ENCODE measurements around the gene LIMS2.
A peak's percentile ranks its signal among the peaks of the same experiment; 100 is the strongest.

LIMS2 gene

GRCh38 chr2:127664895-127665225, 10.5 kb downstream of the LIMS2 start:
- WGBS, 2 donors (ENCODE audit: extremely low coverage in 2 of 2, insufficient read length in 2 of 2, insufficient replicate concordance in 1 of 2): no CpG with 5 or more reads among the region's 6 CpGs
- Histone ChIP-seq H3K27ac (replicated peaks; ENCODE audit: low read length) (no peak overlapping the region), H2AK5ac (ENCODE audit: low read depth, low read length) (peak overlapping the region; percentile 0), H2BK12ac (ENCODE audit: low read length) (no peak overlapping the region), H3K4ac (ENCODE audit: low read length) (no peak overlapping the region), H3K36me3 (replicated peaks in 1 of 2; ENCODE audit: control insufficient read depth in 2 of 2, insufficient read depth in 2 of 2, low read length in 2 of 2) (no peaks in the 10 kb centered on the region), H2BK5ac (ENCODE audit: low read length) (no peak overlapping the region), H2BK15ac (ENCODE audit: low read length) (no peak overlapping the region), H3K79me1 (ENCODE audit: low read depth, low read length) (no peaks in the 10 kb centered on the region), H2BK120ac (ENCODE audit: low read depth, low read length) (no peak overlapping the region), H3K14ac (ENCODE audit: low read length) (no peak overlapping the region), H2AFZ (ENCODE audit: low read length) (no peak overlapping the region), H3K23ac (ENCODE audit: low read depth, low read length, poor library complexity) (no peak overlapping the region), H4K91ac (ENCODE audit: low read depth, low read length, poor library complexity) (no peak overlapping the region), H3K4me3 (ENCODE audit: low read length in 2 of 2) (no peak overlapping the region), H3K27me3 (ENCODE audit: control insufficient read depth in 3 of 3, insufficient read depth in 3 of 3, low read depth in 1 of 3, low read length in 3 of 3) (peaks cover 0 to 68% (median 31%) of the 10 kb centered on the region in 3 experiments), H3K9ac (ENCODE audit: low read depth, low read length, poor library complexity) (no peak overlapping the region), H4K8ac (ENCODE audit: low read depth, low read length) (no peak overlapping the region), H3K4me1 (ENCODE audit: control insufficient read depth in 2 of 2, insufficient read depth in 1 of 2, low read depth in 1 of 2, low read length in 2 of 2) (peaks cover 13 to 16% of the 10 kb centered on the region in 2 donors), H3K18ac (ENCODE audit: low read length) (no peak overlapping the region), H3K4me2 (ENCODE audit: insufficient read depth, low read length, poor library complexity, severe bottlenecking) (no peak overlapping the region), H3K9me3 (replicated peaks in 1 of 2; ENCODE audit: control insufficient read depth in 2 of 2, insufficient read depth in 1 of 2, low read depth in 1 of 2, low read length in 2 of 2) (peaks cover 0 to 3% of the 10 kb centered on the region in 2 donors)
- DNase-seq (ENCODE audit: low spot score): no peak

- WGBS, 2 donors (ENCODE audit: extremely low coverage in 2 of 2, insufficient read length in 2 of 2, insufficient replicate concordance in 1 of 2): no CpG with 5 or more reads among the region's 69 CpGs
- no peak overlapping the region for H2BK15ac ChIP-seq (ENCODE audit: low read length)
- no peak overlapping the region for H3K14ac ChIP-seq (ENCODE audit: low read length)
- H3K9me3 ChIP-seq (replicated peaks in 1 of 2; ENCODE audit: control insufficient read depth in 2 of 2, insufficient read depth in 1 of 2, low read depth in 1 of 2, low read length in 2 of 2): peaks cover 0 to 3% of the 10 kb centered on the region in 2 donors
- no peak overlapping the region for H4K91ac ChIP-seq (ENCODE audit: low read depth, low read length, poor library complexity)
- no peak overlapping the region for H3K4ac ChIP-seq (ENCODE audit: low read length)
- H2AFZ ChIP-seq (ENCODE audit: low read length): peak overlapping the region; percentile 74
- H3K27me3 ChIP-seq (ENCODE audit: control insufficient read depth in 3 of 3, insufficient read depth in 3 of 3, low read depth in 1 of 3, low read length in 3 of 3): peaks cover 0 to 72% (median 31%) of the 10 kb centered on the region in 3 experiments
- H3K27ac ChIP-seq (replicated peaks; ENCODE audit: low read length): no peak overlapping the region
- peak overlapping the region; percentile 59 for H3K4me2 ChIP-seq (ENCODE audit: insufficient read depth, low read length, poor library complexity, severe bottlenecking)
- H2BK120ac ChIP-seq (ENCODE audit: low read depth, low read length): no peak overlapping the region
- H3K4me1 ChIP-seq (ENCODE audit: control insufficient read depth in 2 of 2, insufficient read depth in 1 of 2, low read depth in 1 of 2, low read length in 2 of 2): peaks cover 13 to 16% of the 10 kb centered on the region in 2 donors
- no peak overlapping the region for H3K23ac ChIP-seq (ENCODE audit: low read depth, low read length, poor library complexity)
- DNase-seq (ENCODE audit: low spot score): no peak
- no peak overlapping the region for H4K8ac ChIP-seq (ENCODE audit: low read depth, low read length)
- H3K36me3 ChIP-seq (replicated peaks in 1 of 2; ENCODE audit: control insufficient read depth in 2 of 2, insufficient read depth in 2 of 2, low read length in 2 of 2): no peaks in the 10 kb centered on the region
- no peaks in the 10 kb centered on the region for H3K79me1 ChIP-seq (ENCODE audit: low read depth, low read length)
- peak overlapping the region in 1 of 2 donors; percentile 76 for H3K4me3 ChIP-seq (ENCODE audit: low read length in 2 of 2)
- peak overlapping the region; percentile 0 for H2AK5ac ChIP-seq (ENCODE audit: low read depth, low read length)
- peak overlapping the region; percentile 97 for H3K18ac ChIP-seq (ENCODE audit: low read length)
- H2BK12ac ChIP-seq (ENCODE audit: low read length): no peak overlapping the region
- H3K9ac ChIP-seq (ENCODE audit: low read depth, low read length, poor library complexity): peak overlapping the region; percentile 32
- no peak overlapping the region for H2BK5ac ChIP-seq (ENCODE audit: low read length)
Measured at GRCh38 chr2:127664065-127664894, 11.1 kb downstream of the LIMS2 start.

GRCh38 chr2:127663566-127664064, 11.7 kb downstream of the LIMS2 start:
- no peak overlapping the region for H3K23ac ChIP-seq (ENCODE audit: low read depth, low read length, poor library complexity)
- no peak overlapping the region for H2AFZ ChIP-seq (ENCODE audit: low read length)
- H3K4me2 ChIP-seq (ENCODE audit: insufficient read depth, low read length, poor library complexity, severe bottlenecking): peak overlapping the region; percentile 59
- no peak overlapping the region for H3K4me3 ChIP-seq (ENCODE audit: low read length in 2 of 2)
- no peak overlapping the region for H3K9ac ChIP-seq (ENCODE audit: low read depth, low read length, poor library complexity)
- no peaks in the 10 kb centered on the region for H3K36me3 ChIP-seq (replicated peaks in 1 of 2; ENCODE audit: control insufficient read depth in 2 of 2, insufficient read depth in 2 of 2, low read length in 2 of 2)
- H3K4ac ChIP-seq (ENCODE audit: low read length): no peak overlapping the region
- no peak overlapping the region for H2BK5ac ChIP-seq (ENCODE audit: low read length)
- no peak overlapping the region for H2BK120ac ChIP-seq (ENCODE audit: low read depth, low read length)
- no peak overlapping the region for H2BK15ac ChIP-seq (ENCODE audit: low read length)
- H3K14ac ChIP-seq (ENCODE audit: low read length): no peak overlapping the region
- DNase-seq (ENCODE audit: low spot score): no peak
- H4K91ac ChIP-seq (ENCODE audit: low read depth, low read length, poor library complexity): no peak overlapping the region
- peaks cover 0 to 68% (median 31%) of the 10 kb centered on the region in 3 experiments for H3K27me3 ChIP-seq (ENCODE audit: control insufficient read depth in 3 of 3, insufficient read depth in 3 of 3, low read depth in 1 of 3, low read length in 3 of 3)
- H2AK5ac ChIP-seq (ENCODE audit: low read depth, low read length): peak overlapping the region; percentile 5
- no peaks in the 10 kb centered on the region for H3K79me1 ChIP-seq (ENCODE audit: low read depth, low read length)
- no peak overlapping the region for H4K8ac ChIP-seq (ENCODE audit: low read depth, low read length)
- peaks cover 13 to 16% of the 10 kb centered on the region in 2 donors for H3K4me1 ChIP-seq (ENCODE audit: control insufficient read depth in 2 of 2, insufficient read depth in 1 of 2, low read depth in 1 of 2, low read length in 2 of 2)
- no peak overlapping the region for H2BK12ac ChIP-seq (ENCODE audit: low read length)
- H3K27ac ChIP-seq (replicated peaks; ENCODE audit: low read length): no peak overlapping the region
- WGBS, 2 donors (ENCODE audit: extremely low coverage in 2 of 2, insufficient read length in 2 of 2, insufficient replicate concordance in 1 of 2): no CpG with 5 or more reads among the region's 6 CpGs
- H3K9me3 ChIP-seq (replicated peaks in 1 of 2; ENCODE audit: control insufficient read depth in 2 of 2, insufficient read depth in 1 of 2, low read depth in 1 of 2, low read length in 2 of 2): peaks cover 0 to 3% of the 10 kb centered on the region in 2 donors
- peak overlapping the region; percentile 97 for H3K18ac ChIP-seq (ENCODE audit: low read length)

- Histone ChIP-seq H4K91ac (ENCODE audit: low read depth, low read length, poor library complexity) (no peak overlapping the region), H2BK12ac (ENCODE audit: low read length) (no peak overlapping the region), H3K23ac (ENCODE audit: low read depth, low read length, poor library complexity) (peak overlapping the region; percentile 0), H3K4me2 (ENCODE audit: insufficient read depth, low read length, poor library complexity, severe bottlenecking) (no peak overlapping the region), H2BK15ac (ENCODE audit: low read length) (no peak overlapping the region), H3K9ac (ENCODE audit: low read depth, low read length, poor library complexity) (no peak overlapping the region), H2AK5ac (ENCODE audit: low read depth, low read length) (peak overlapping the region; percentile 80), H3K14ac (ENCODE audit: low read length) (no peak overlapping the region), H3K27ac (replicated peaks; ENCODE audit: low read length) (no peak overlapping the region), H3K4me1 (ENCODE audit: control insufficient read depth in 2 of 2, insufficient read depth in 1 of 2, low read depth in 1 of 2, low read length in 2 of 2) (peaks cover 13 to 16% of the 10 kb centered on the region in 2 donors), H3K18ac (ENCODE audit: low read length) (peak overlapping the region; percentile 67), H3K36me3 (replicated peaks in 1 of 2; ENCODE audit: control insufficient read depth in 2 of 2, insufficient read depth in 2 of 2, low read length in 2 of 2) (no peaks in the 10 kb centered on the region), H3K9me3 (replicated peaks in 1 of 2; ENCODE audit: control insufficient read depth in 2 of 2, insufficient read depth in 1 of 2, low read depth in 1 of 2, low read length in 2 of 2) (peaks cover 0 to 3% of the 10 kb centered on the region in 2 donors), H4K8ac (ENCODE audit: low read depth, low read length) (no peak overlapping the region), H2BK120ac (ENCODE audit: low read depth, low read length) (no peak overlapping the region), H3K4me3 (ENCODE audit: low read length in 2 of 2) (no peak overlapping the region), H3K79me1 (ENCODE audit: low read depth, low read length) (no peaks in the 10 kb centered on the region), H2BK5ac (ENCODE audit: low read length) (no peak overlapping the region), H2AFZ (ENCODE audit: low read length) (no peak overlapping the region), H3K4ac (ENCODE audit: low read length) (no peak overlapping the region), H3K27me3 (ENCODE audit: control insufficient read depth in 3 of 3, insufficient read depth in 3 of 3, low read depth in 1 of 3, low read length in 3 of 3) (peaks cover 0 to 68% (median 31%) of the 10 kb centered on the region in 3 experiments)
- no CpG with 5 or more reads among the region's 9 CpGs for WGBS, 2 donors (ENCODE audit: extremely low coverage in 2 of 2, insufficient read length in 2 of 2, insufficient replicate concordance in 1 of 2)
- no peak for DNase-seq (ENCODE audit: low spot score)
Measured at GRCh38 chr2:127662937-127663565, 12.3 kb downstream of the LIMS2 start.

All from neuronal stem cell (in vitro differentiated cells).